Measurements from ENCODE around the gene HS3ST3A1.

Gene HS3ST3A1

GRCh38 chr17:13474073-13474800 lies 127.5 kb downstream of the HS3ST3A1 start:
- ChIA-PET POLR2A (no interaction called here), CTCF (no interaction called here)
- no peak for DNase-seq
- Histone ChIP-seq H3K4me1 (ENCODE audit: control extremely low read depth in 1 of 4, control insufficient read depth in 4 of 4, insufficient read depth in 4 of 4, low read length in 3 of 4) (peaks cover 0 to 15% (median 3%) of the 10 kb centered on the region in 4 experiments), H3K36me3 (ENCODE audit: control insufficient read depth in 4 of 4, insufficient read depth in 4 of 4, low read length in 3 of 4) (no peaks in the 10 kb centered on the region), H3K4me3 (ENCODE audit: control insufficient read depth in 1 of 7, extremely low read depth in 1 of 7, insufficient read depth in 4 of 7, low read depth in 2 of 7, low read length in 6 of 7) (no peak overlapping the region), H3K27me3 (replicated peaks in 2 of 5; ENCODE audit: control insufficient read depth in 4 of 5, insufficient read depth in 5 of 5, low read length in 4 of 5) (no peaks in the 10 kb centered on the region), H3K27ac (ENCODE audit: insufficient read depth in 1 of 2, low read depth in 1 of 2, low read length in 2 of 2, poor library complexity in 1 of 2, severe bottlenecking in 2 of 2) (no peak overlapping the region), H3K9me3 (ENCODE audit: control extremely low read depth in 1 of 5, control insufficient read depth in 4 of 5, insufficient read depth in 2 of 5, low read depth in 1 of 5, low read length in 4 of 5) (no peaks in the 10 kb centered on the region)
- 87% methylated on average over 5 of the region's 10 CpGs for WGBS (ENCODE audit: insufficient coverage)

GRCh38 chr17:13465678-13466077 lies 136.1 kb downstream of the HS3ST3A1 start:
- Histone ChIP-seq H3K36me3 (ENCODE audit: control insufficient read depth in 4 of 4, insufficient read depth in 4 of 4, low read length in 3 of 4) (no peaks in the 10 kb centered on the region), H3K4me3 (ENCODE audit: control insufficient read depth in 1 of 7, extremely low read depth in 1 of 7, insufficient read depth in 4 of 7, low read depth in 2 of 7, low read length in 6 of 7) (no peak overlapping the region), H3K27ac (ENCODE audit: insufficient read depth in 1 of 2, low read depth in 1 of 2, low read length in 2 of 2, poor library complexity in 1 of 2, severe bottlenecking in 2 of 2) (no peak overlapping the region), H3K4me1 (ENCODE audit: control extremely low read depth in 1 of 4, control insufficient read depth in 4 of 4, insufficient read depth in 4 of 4, low read length in 3 of 4) (no peaks in the 10 kb centered on the region), H3K27me3 (replicated peaks in 2 of 5; ENCODE audit: control insufficient read depth in 4 of 5, insufficient read depth in 5 of 5, low read length in 4 of 5) (no peaks in the 10 kb centered on the region), H3K9me3 (ENCODE audit: control extremely low read depth in 1 of 5, control insufficient read depth in 4 of 5, insufficient read depth in 2 of 5, low read depth in 1 of 5, low read length in 4 of 5) (no peaks in the 10 kb centered on the region)
- POLR2A ChIA-PET: no interaction called here
- WGBS (ENCODE audit: insufficient coverage): 100% methylated on average over 2 of the region's 3 CpGs
- CTCF ChIA-PET: no interaction called here
- DNase-seq: no peak

- Histone ChIP-seq H3K27ac (ENCODE audit: insufficient read depth in 1 of 2, low read depth in 1 of 2, low read length in 2 of 2, poor library complexity in 1 of 2, severe bottlenecking in 2 of 2) (no peak overlapping the region), H3K9me3 (ENCODE audit: control extremely low read depth in 1 of 5, control insufficient read depth in 4 of 5, insufficient read depth in 2 of 5, low read depth in 1 of 5, low read length in 4 of 5) (no peaks in the 10 kb centered on the region), H3K36me3 (ENCODE audit: control insufficient read depth in 4 of 4, insufficient read depth in 4 of 4, low read length in 3 of 4) (no peaks in the 10 kb centered on the region), H3K4me1 (ENCODE audit: control extremely low read depth in 1 of 4, control insufficient read depth in 4 of 4, insufficient read depth in 4 of 4, low read length in 3 of 4) (no peaks in the 10 kb centered on the region), H3K27me3 (replicated peaks in 2 of 5; ENCODE audit: control insufficient read depth in 4 of 5, insufficient read depth in 5 of 5, low read length in 4 of 5) (peaks cover 0 to 7% (median 0%) of the 10 kb centered on the region in 5 experiments), H3K4me3 (ENCODE audit: control insufficient read depth in 1 of 7, extremely low read depth in 1 of 7, insufficient read depth in 4 of 7, low read depth in 2 of 7, low read length in 6 of 7) (no peak overlapping the region)
- ChIA-PET POLR2A (no interaction called here), CTCF (no interaction called here)
- DNase-seq: no peak
- 95% methylated on average over 8 of the region's 8 CpGs for WGBS (ENCODE audit: insufficient coverage)
These were observed 139.0 kb downstream of the HS3ST3A1 start for GRCh38 chr17:13462673-13463124.

- Histone ChIP-seq H3K27me3 (replicated peaks in 2 of 5; ENCODE audit: control insufficient read depth in 4 of 5, insufficient read depth in 5 of 5, low read length in 4 of 5) (peaks cover 0 to 7% (median 0%) of the 10 kb centered on the region in 5 experiments), H3K36me3 (ENCODE audit: control insufficient read depth in 4 of 4, insufficient read depth in 4 of 4, low read length in 3 of 4) (no peaks in the 10 kb centered on the region), H3K27ac (ENCODE audit: insufficient read depth in 1 of 2, low read depth in 1 of 2, low read length in 2 of 2, poor library complexity in 1 of 2, severe bottlenecking in 2 of 2) (no peak overlapping the region), H3K9me3 (ENCODE audit: control extremely low read depth in 1 of 5, control insufficient read depth in 4 of 5, insufficient read depth in 2 of 5, low read depth in 1 of 5, low read length in 4 of 5) (no peaks in the 10 kb centered on the region), H3K4me1 (ENCODE audit: control extremely low read depth in 1 of 4, control insufficient read depth in 4 of 4, insufficient read depth in 4 of 4, low read length in 3 of 4) (no peaks in the 10 kb centered on the region), H3K4me3 (ENCODE audit: control insufficient read depth in 1 of 7, extremely low read depth in 1 of 7, insufficient read depth in 4 of 7, low read depth in 2 of 7, low read length in 6 of 7) (no peak overlapping the region)
- DNase-seq: no peak
- ChIA-PET CTCF (no interaction called here), POLR2A (no interaction called here)
- WGBS (ENCODE audit: insufficient coverage): 100% methylated on average over 1 of the region's 1 CpG
These were observed 139.6 kb downstream of the HS3ST3A1 start for GRCh38 chr17:13462146-13462545.

GRCh38 chr17:13460261-13461000 lies 141.3 kb downstream of the HS3ST3A1 start:
- 100% methylated on average over 1 of the region's 3 CpGs for WGBS (ENCODE audit: insufficient coverage)
- Histone ChIP-seq H3K36me3 (ENCODE audit: control insufficient read depth in 4 of 4, insufficient read depth in 4 of 4, low read length in 3 of 4) (no peaks in the 10 kb centered on the region), H3K4me1 (ENCODE audit: control extremely low read depth in 1 of 4, control insufficient read depth in 4 of 4, insufficient read depth in 4 of 4, low read length in 3 of 4) (no peaks in the 10 kb centered on the region), H3K9me3 (ENCODE audit: control extremely low read depth in 1 of 5, control insufficient read depth in 4 of 5, insufficient read depth in 2 of 5, low read depth in 1 of 5, low read length in 4 of 5) (no peaks in the 10 kb centered on the region), H3K27ac (ENCODE audit: insufficient read depth in 1 of 2, low read depth in 1 of 2, low read length in 2 of 2, poor library complexity in 1 of 2, severe bottlenecking in 2 of 2) (no peak overlapping the region), H3K27me3 (replicated peaks in 2 of 5; ENCODE audit: control insufficient read depth in 4 of 5, insufficient read depth in 5 of 5, low read length in 4 of 5) (peaks cover 0 to 7% (median 0%) of the 10 kb centered on the region in 5 experiments), H3K4me3 (ENCODE audit: control insufficient read depth in 1 of 7, extremely low read depth in 1 of 7, insufficient read depth in 4 of 7, low read depth in 2 of 7, low read length in 6 of 7) (no peak overlapping the region)
- DNase-seq: no peak
- ChIA-PET POLR2A (no interaction called here), CTCF (no interaction called here)

- H3K4me1 ChIP-seq (ENCODE audit: control extremely low read depth in 1 of 4, control insufficient read depth in 4 of 4, insufficient read depth in 4 of 4, low read length in 3 of 4): no peaks in the 10 kb centered on the region
- 100% methylated on average over 3 of the region's 3 CpGs for WGBS (ENCODE audit: insufficient coverage)
- ChIA-PET CTCF (no interaction called here), POLR2A (no interaction called here)
- no peaks in the 10 kb centered on the region for H3K9me3 ChIP-seq (ENCODE audit: control extremely low read depth in 1 of 5, control insufficient read depth in 4 of 5, insufficient read depth in 2 of 5, low read depth in 1 of 5, low read length in 4 of 5)
- no peak overlapping the region for H3K27ac ChIP-seq (ENCODE audit: insufficient read depth in 1 of 2, low read depth in 1 of 2, low read length in 2 of 2, poor library complexity in 1 of 2, severe bottlenecking in 2 of 2)
- H3K27me3 ChIP-seq (replicated peaks in 2 of 5; ENCODE audit: control insufficient read depth in 4 of 5, insufficient read depth in 5 of 5, low read length in 4 of 5): peaks cover 0 to 7% (median 0%) of the 10 kb centered on the region in 5 experiments
- no peak overlapping the region for H3K4me3 ChIP-seq (ENCODE audit: control insufficient read depth in 1 of 7, extremely low read depth in 1 of 7, insufficient read depth in 4 of 7, low read depth in 2 of 7, low read length in 6 of 7)
- no peaks in the 10 kb centered on the region for H3K36me3 ChIP-seq (ENCODE audit: control insufficient read depth in 4 of 4, insufficient read depth in 4 of 4, low read length in 3 of 4)
- DNase-seq: no peak
These were observed 143.9 kb downstream of the HS3ST3A1 start for GRCh38 chr17:13457783-13458182.
